IPS-11a (cell line): ENCODE results near the gene CSMD2.
"Not testable (repeated sequence)": the region's sequence is repeated elsewhere in the genome, so short reads cannot be mapped to it uniquely, and the experiment has no call there.

Source experiments
- H3K4me3 ChIP-seq: one replicate; pipeline ENCODE4 v1.5.1; 2013; ENCODE audit warnings: low read depth, low read length, control low read depth

The CSMD2 gene

GRCh38 chr1:33517596-33518250 is 647.3 kb downstream of the CSMD2 start:
- H3K4me3 ChIP-seq: no peak overlapping the region

GRCh38 chr1:33516891-33517567 is 648.0 kb downstream of the CSMD2 start:
- H3K4me3 ChIP-seq: no peak overlapping the region

- H3K4me3 ChIP-seq: no peak overlapping the region
Measured at GRCh38 chr1:33516428-33516827, 648.6 kb downstream of the CSMD2 start.

- no peak overlapping the region for H3K4me3 ChIP-seq
Measured at GRCh38 chr1:33515607-33516006, 649.4 kb downstream of the CSMD2 start.

- no peak overlapping the region for H3K4me3 ChIP-seq
Measured at GRCh38 chr1:33515112-33515511, 649.9 kb downstream of the CSMD2 start.

- H3K4me3 ChIP-seq: no peak overlapping the region
Measured at GRCh38 chr1:33512226-33513011, 652.6 kb downstream of the CSMD2 start.

- not testable (repeated sequence) for H3K4me3 ChIP-seq
Measured at GRCh38 chr1:33509276-33509675, 655.8 kb downstream of the CSMD2 start.

GRCh38 chr1:33508151-33508550 is 656.9 kb downstream of the CSMD2 start:
- no peak overlapping the region for H3K4me3 ChIP-seq

GRCh38 chr1:33507661-33508060 is 657.4 kb downstream of the CSMD2 start:
- H3K4me3 ChIP-seq: no peak overlapping the region

GRCh38 chr1:33503506-33503905 is 661.5 kb downstream of the CSMD2 start:
- no peak overlapping the region for H3K4me3 ChIP-seq

GRCh38 chr1:33502726-33503125 is 662.3 kb downstream of the CSMD2 start:
- H3K4me3 ChIP-seq: no peak overlapping the region

GRCh38 chr1:33501774-33502173 is 663.3 kb downstream of the CSMD2 start:
- H3K4me3 ChIP-seq: no peak overlapping the region

- H3K4me3 ChIP-seq: no peak overlapping the region
Measured at GRCh38 chr1:33501309-33501708, 663.7 kb downstream of the CSMD2 start.

- no peak overlapping the region for H3K4me3 ChIP-seq
Measured at GRCh38 chr1:33500547-33500946, 664.5 kb downstream of the CSMD2 start.

- H3K4me3 ChIP-seq: no peak overlapping the region
Measured at GRCh38 chr1:33497410-33497809, 667.6 kb downstream of the CSMD2 start.

GRCh38 chr1:33494929-33495328 is 670.1 kb downstream of the CSMD2 start:
- H3K4me3 ChIP-seq: no peak overlapping the region

- no peak overlapping the region for H3K4me3 ChIP-seq
Measured at GRCh38 chr1:33488624-33489023, 676.4 kb downstream of the CSMD2 start.

GRCh38 chr1:33482412-33482811 is 682.6 kb downstream of the CSMD2 start:
- no peak overlapping the region for H3K4me3 ChIP-seq

- no peak overlapping the region for H3K4me3 ChIP-seq
Measured at GRCh38 chr1:33477451-33477850, 687.6 kb downstream of the CSMD2 start.

- H3K4me3 ChIP-seq: no peak overlapping the region
Measured at GRCh38 chr1:33473900-33474299, 691.1 kb downstream of the CSMD2 start.

- H3K4me3 ChIP-seq: peak within 1 kb of the TSS; percentile 53
Measured at GRCh38 chr1:33472269-33472980, 692.6 kb downstream of the CSMD2 start, which contains the start of gene ZSCAN20. Gene ZSCAN20 (plus strand): TSS chr1:33472645. CDS start chr1:33479289, 6,644 bp downstream.
